GM12878 (cell line): ENCODE data around the gene MAML3. TPM values are rescaled to one million over a fixed set of nuclear protein-coding genes. Genes with fewer than 3 reads are reported as not detected.

Experiments
- ATAC-seq: fragments of 200-7000 bp; cut with Tn5 transposase; 3 replicates; pipeline ENCODE4 v1.9.1; 2020; ENCODE audit warnings: mild to moderate bottlenecking, moderate library complexity
- BruUV-seq: library from RNA; stranded (reverse); fragments of 400-500 nt; replicated peaks from 2 replicates; lab custom pipeline; 2021; lab: Mats Ljungman, UMichigan
- CTCF ChIA-PET: fragments of 300-600 bp; sonication (Branson Sonifier 250); formaldehyde crosslinking; extraction: SDS; loops from one replicate; lab custom pipeline; 2021; ENCODE audit warnings: inconsistent platforms; lab: Yijun Ruan, JAX
- POLR2A ChIA-PET: fragments of 350-600 bp; formaldehyde crosslinking; extraction: SDS; loops from one replicate; lab custom pipeline; 2021; ENCODE audit warnings: inconsistent platforms; lab: Charles Lee
- RAD21 ChIA-PET: fragments of 300-600 bp; sonication (Branson Sonifier 250); formaldehyde crosslinking; loops from one replicate; lab custom pipeline; 2023; ENCODE audit warnings: antibody characterized with exemption; ENCODE audit not compliant: unreplicated experiment; lab: Charles Lee
- SMC1A ChIA-PET: fragments of 300-600 bp; sonication (Branson Sonifier 250); formaldehyde crosslinking; loops from one replicate; lab custom pipeline; 2023; ENCODE audit not compliant: unreplicated experiment, uncharacterized antibody; lab: Charles Lee
- DNase-seq: peaks from one replicate; pipeline ENCODE4 v3.0.0-alpha.2; 2011; ENCODE audit warnings: low read depth, low spot score
- FAIRE-seq: peaks from 3 replicates; lab custom pipeline; 2011; peaks lifted over from hg19 to GRCh38; lab: Jason Lieb, UNC
- H2AFZ ChIP-seq: 2 replicates; pipeline ENCODE4 v1.6.0; 2011; ENCODE audit warnings: low read depth, low read length, control low read depth; ENCODE audit not compliant: control insufficient read depth
- H3K27ac ChIP-seq: 2 replicates; pipeline ENCODE4 v1.5.1; 2011; ENCODE audit warnings: control low read depth; ENCODE audit not compliant: control insufficient read depth, insufficient read depth
- H3K27me3 ChIP-seq, 2 experiments: replicated peaks in 1 of 2; 2 replicates each; pipeline versions ENCODE4 v1.6.0 to v1.6.1; 2011; ENCODE audit warnings: low read length in 1 of 2; ENCODE audit not compliant: control insufficient read depth in 2 of 2, insufficient read depth in 2 of 2
- H3K36me3 ChIP-seq, 2 experiments: 2 replicates each; pipeline ENCODE4 v1.5.1; 2011; ENCODE audit warnings: low read length in 1 of 2; ENCODE audit not compliant: control insufficient read depth in 2 of 2, insufficient read depth in 2 of 2
- H3K4me1 ChIP-seq: 2 replicates; pipeline ENCODE4 v1.6.1; 2011; ENCODE audit warnings: mild to moderate bottlenecking, low read length, moderate library complexity, mixed read lengths; ENCODE audit not compliant: control insufficient read depth, insufficient read depth
- H3K4me2 ChIP-seq: 2 replicates; pipeline ENCODE4 v1.6.0; 2011; ENCODE audit warnings: control low read depth; ENCODE audit not compliant: control insufficient read depth, insufficient read depth
- H3K4me3 ChIP-seq: fragments of 200-600 bp; sonication (generic); 2 replicates; pipeline ENCODE4 v1.5.1; 2016
- H3K79me2 ChIP-seq: 2 replicates; pipeline ENCODE4 v1.6.0; 2011; ENCODE audit warnings: low read length; ENCODE audit not compliant: control insufficient read depth, insufficient read depth
- H3K9ac ChIP-seq: 2 replicates; pipeline ENCODE4 v1.8.0; 2011; ENCODE audit warnings: low read length, control low read depth, mixed read lengths; ENCODE audit not compliant: control insufficient read depth, insufficient read depth
- H3K9me3 ChIP-seq: replicated peaks from 3 replicates; pipeline ENCODE4 v1.5.1; 2011; ENCODE audit warnings: mild to moderate bottlenecking, low read length; ENCODE audit not compliant: control insufficient read depth, insufficient read depth
- H4K20me1 ChIP-seq: 2 replicates; pipeline ENCODE4 v1.6.0; 2011; ENCODE audit not compliant: control insufficient read depth, insufficient read depth
- CBFB ChIP-seq: IDR thresholded peaks from 2 replicates; pipeline ENCODE4 v1.6.1; 2016; ENCODE audit warnings: antibody characterized with exemption, low read depth
- CBX5 ChIP-seq: sonication (generic); IDR thresholded peaks from 2 replicates; pipeline ENCODE4 v1.6.1; 2016; ENCODE audit warnings: low read depth, moderate library complexity, mild to moderate bottlenecking, inconsistent platforms
- CEBPB ChIP-seq, 2 experiments: fragments of 150-350 bp in 1 of 2; IDR thresholded peaks; 2 replicates each; pipeline ENCODE4 v1.6.1; 2012 to 2014; ENCODE audit warnings: low read depth in 2 of 2, low read length in 2 of 2, borderline replicate concordance in 1 of 2, inconsistent platforms in 1 of 2
- CREB1 ChIP-seq: IDR thresholded peaks from 2 replicates; pipeline ENCODE4 v1.6.1; 2012; ENCODE audit warnings: low read depth, mild to moderate bottlenecking, inconsistent platforms
- HCFC1 ChIP-seq: fragments of 150-350 bp; IDR thresholded peaks from 2 replicates; pipeline ENCODE4 v1.6.1; 2014; ENCODE audit warnings: low read length
- IRF3 ChIP-seq: fragments of 450-650 bp; IDR thresholded peaks from 2 replicates; pipeline ENCODE4 v1.6.1; 2014; ENCODE audit warnings: mild to moderate bottlenecking
- IRF5 ChIP-seq: fragments of 450-650 bp; IDR thresholded peaks from 2 replicates; pipeline ENCODE4 v1.6.1; 2017; ENCODE audit warnings: borderline replicate concordance
- JUND ChIP-seq: IDR thresholded peaks from 2 replicates; pipeline ENCODE4 v1.6.1; 2012; ENCODE audit warnings: low read depth, mild to moderate bottlenecking, low read length, improper control_type of control experiment, moderate library complexity
- KLF5 ChIP-seq: fragments of 450-650 bp; IDR thresholded peaks from 2 replicates; pipeline ENCODE4 v1.6.1; 2014; ENCODE audit warnings: mild to moderate bottlenecking; ENCODE audit not compliant: partially characterized antibody
- MEF2A ChIP-seq: IDR thresholded peaks from 2 replicates; pipeline ENCODE4 v1.6.1; 2011; ENCODE audit warnings: low read depth, mild to moderate bottlenecking, low read length, moderate library complexity; ENCODE audit not compliant: insufficient read depth
- POLR2A ChIP-seq: IDR thresholded peaks from 2 replicates; pipeline ENCODE4 v1.6.1; 2011; ENCODE audit warnings: low read depth, mild to moderate bottlenecking, low read length
- ZBTB11 ChIP-seq: fragments of 450-650 bp; formaldehyde crosslinking; IDR thresholded peaks from 2 replicates; pipeline ENCODE4 v1.5.0; 2022; ENCODE audit warnings: mild to moderate bottlenecking, missing genetic modification characterization
- ZNF687 ChIP-seq: fragments of 450-650 bp; IDR thresholded peaks from 2 replicates; pipeline ENCODE4 v1.6.1; 2017; ENCODE audit warnings: mild to moderate bottlenecking, moderate library complexity
- WGBS: methylation state at CpG from one replicate; pipeline ENCODE4 v1.1.6; 2016; ENCODE audit warnings: low lambda C conversion rate; ENCODE audit not compliant: insufficient replicate concordance, insufficient coverage; ENCODE audit errors: missing lambda C conversion rate; 5-methylcytosine and 5-hydroxymethylcytosine counted together
- in situ Hi-C: fragments of 300-500 bp; cut with MboI; formaldehyde crosslinking; loops from 9 replicates; pipeline ENCODE4 v1.14.3; 2018; ENCODE audit warnings: mixed read lengths
- intact Hi-C: fragments of 100-400 bp; cut with micrococcal nuclease; formaldehyde crosslinking; loops from one replicate; pipeline ENCODE4 v1.14.2; 2022; ENCODE audit not compliant: unreplicated experiment
- polyA plus RNA-seq, 11 experiments: library from polyadenylated mRNA; depleted of rRNA in 4 of 11; unstranded in 6 of 11; stranded (reverse) in 5 of 11; fragments of >200 nt; fragmentation: Nextera tagmentation in 4 of 11; fragmentation: Illumina TruSeq in 1 of 11; extraction: Ambion mirVana in 4 of 11; extraction: Trizol in 1 of 11; gene quantifications; 1 replicate in 1 of 11; 2 replicates in 10 of 11; pipeline versions ENCODE4 v1.2.1 to v1.2.3, GENCODE V29; 2011 to 2016; ENCODE audit warnings: inconsistent platforms in 2 of 11, missing spikeins in 2 of 11, low read depth in 1 of 11
- total RNA-seq, 4 experiments: library from RNA; depleted of rRNA in 3 of 4; stranded (reverse); fragments of >200 nt in 3 of 4; fragmentation: Illumina TruSeq in 1 of 4; extraction: Trizol in 1 of 4; gene quantifications; 2 replicates each; pipeline versions ENCODE4 v1.2.1 to v1.2.3, GENCODE V29; 2013 to 2021

Gene MAML3
- total and polyA plus RNA-seq, 10 of the 15 experiments (the other 5 are each of a cell fraction or from before 2014, with no cell fraction given): under 0.01 to 0.53 (median 0.06) TPM; not detected in 2

GRCh38 chr4:140144050-140144449 is 9.9 kb downstream of the MAML3 start (continued):
- TF ChIP-seq ZNF687: no peak
- TF ChIP-seq POLR2A: no peak
- TF ChIP-seq MEF2A: no peak
- TF ChIP-seq HCFC1: no peak
- TF ChIP-seq, all 136 proteins: peak for 0

GRCh38 chr4:140141210-140141835 is 12.7 kb downstream of the MAML3 start:
- no TSS peak for BruUV-seq
- intact Hi-C loops (no loop called here), in situ Hi-C loops (no loop called here)
- 1% methylated on average over 4 of the region's 4 CpGs for whole genome bisulfite sequencing
- H3K27me3 ChIP-seq: peaks cover 0 to 6% of the 10 kb centered on the region in 2 experiments; a peak in 1 of 4 replicates
- ChIA-PET RAD21 (no interaction called here), CTCF (no interaction called here), SMC1A (interaction anchor here (1.3 kb wide), 1 partner anchor 17 kb away, joined by 3 read pairs; no protein-coding TSS in a partner anchor), POLR2A (no interaction called here)
- no peaks in the 10 kb centered on the region for H3K4me1 ChIP-seq
- H3K27ac ChIP-seq: no peak overlapping the region
- no peaks in the 10 kb centered on the region for H4K20me1 ChIP-seq
- H2AFZ ChIP-seq: no peak overlapping the region
- no peaks in the 10 kb centered on the region for H3K79me2 ChIP-seq
- no peaks in the 10 kb centered on the region for H3K9me3 ChIP-seq
- H3K36me3 ChIP-seq: no peaks in the 10 kb centered on the region
- no peak overlapping the region for H3K4me3 ChIP-seq
- no peak for DNase-seq
- no peak for FAIRE-seq
- no peak for ATAC-seq
- no peak overlapping the region for H3K4me2 ChIP-seq
- no peak overlapping the region for H3K9ac ChIP-seq
- TF ChIP-seq CBX5 (no peak), KLF5 (no peak), MEF2A (no peak), CBFB (no peak), JUND (no peak), CEBPB (IDR thresholded peaks at IDR 0.05; ENCODE audit: borderline replicate concordance in 1 of 2, low read depth in 2 of 2, low read length in 2 of 2) (no peak), IRF3 (no peak), IRF5 (no peak), CREB1 (no peak), ZBTB11 (CRISPR knock-in tag) (no peak)
